H1 (cell line): ENCODE measurements around the gene AKAP12. TPM values are rescaled to one million over a fixed set of nuclear protein-coding genes. Genes with fewer than 3 reads are reported as not detected.

Experiments used
- TCF12 ChIP-seq: IDR thresholded peaks from 2 replicates; pipeline ENCODE4 v1.6.1; 2011; ENCODE audit warnings: low read depth, mild to moderate bottlenecking, low read length
- polyA plus RNA-seq, 7 experiments: library from polyadenylated mRNA; depleted of rRNA in 3 of 7; stranded (reverse) in 5 of 7; unstranded in 2 of 7; fragments of >200 nt in 5 of 7; fragments of 200-250 nt in 2 of 7; gene quantifications; 1 replicate in 5 of 7; 2 replicates in 1 of 7; 4 replicates in 1 of 7; pipeline versions ENCODE4 v1.2.1 to v1.2.3, GENCODE V29; 2011 to 2013; ENCODE audit warnings: missing spikeins in 2 of 7, mixed read lengths in 2 of 7
- total RNA-seq: library from RNA; stranded (reverse); fragmentation: NEBNext Ultra II Directional; extraction: Animal tissue kit (Norgen Biotek cat#: 25700); gene quantifications from 2 replicates; pipeline ENCODE4 v1.2.1, GENCODE V29; 2021
- TF ChIP-seq, protein P1 (sequence below): IDR thresholded peaks from 2 replicates; pipeline ENCODE4 v1.6.1; 2011; ENCODE audit warnings: low read length, improper control_type of control experiment

AKAP12 gene
- total and polyA plus RNA-seq, 2 of the 8 experiments (the other 6 are each of a cell fraction or from before 2014, with no cell fraction given) = 14.6 to 79.2 TPM

- TF ChIP-seq, protein P1, sequence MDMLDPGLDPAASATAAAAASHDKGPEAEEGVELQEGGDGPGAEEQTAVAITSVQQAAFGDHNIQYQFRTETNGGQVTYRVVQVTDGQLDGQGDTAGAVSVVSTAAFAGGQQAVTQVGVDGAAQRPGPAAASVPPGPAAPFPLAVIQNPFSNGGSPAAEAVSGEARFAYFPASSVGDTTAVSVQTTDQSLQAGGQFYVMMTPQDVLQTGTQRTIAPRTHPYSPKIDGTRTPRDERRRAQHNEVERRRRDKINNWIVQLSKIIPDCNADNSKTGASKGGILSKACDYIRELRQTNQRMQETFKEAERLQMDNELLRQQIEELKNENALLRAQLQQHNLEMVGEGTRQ = no peak
- no peak for TF ChIP-seq TCF12
Observed at GRCh38 chr6:151292974-151293687, 53.4 kb downstream of the AKAP12 start (continued).
